Urinary bladder (tissue), 4 donors: ENCODE measurements around the gene GPAT2. TPM values are rescaled to one million over a fixed set of nuclear protein-coding genes. Genes with fewer than 3 reads are reported as not detected.
"Not testable (repeated sequence)": the region's sequence is repeated elsewhere in the genome, so short reads cannot be mapped to it uniquely, and the experiment has no call there.

ENCODE experiments used
- DNase-seq: peaks from one replicate; pipeline ENCODE4 v3.0.0-alpha.2; 2015; ENCODE audit errors: extremely low spot score
- H3K27ac ChIP-seq: one replicate; pipeline ENCODE4 v1.5.1; 2013; ENCODE audit warnings: low read depth, mild to moderate bottlenecking, moderate library complexity
- H3K36me3 ChIP-seq: one replicate; pipeline ENCODE4 v1.6.1; 2013; ENCODE audit warnings: mild to moderate bottlenecking, moderate library complexity; ENCODE audit not compliant: insufficient read depth
- H3K4me1 ChIP-seq: one replicate; pipeline ENCODE4 v1.6.1; 2013; ENCODE audit warnings: mild to moderate bottlenecking, moderate library complexity; ENCODE audit not compliant: insufficient read depth
- H3K4me3 ChIP-seq: one replicate; pipeline ENCODE4 v1.5.1; 2013; ENCODE audit warnings: low read depth, low read length
- WGBS: extraction: QIAGEN DNeasy Blood & Tissue Kit; methylation state at CpG from one replicate; pipeline ENCODE4 v1.1.7; 2013; 5-methylcytosine and 5-hydroxymethylcytosine counted together
- polyA plus RNA-seq: library from polyadenylated mRNA; stranded (reverse); fragments of 200-250 nt; gene quantifications from one replicate; pipeline ENCODE4 v1.2.3, GENCODE V29; 2013
- total RNA-seq: library from RNA; depleted of rRNA; stranded (reverse); fragments of >200 nt; gene quantifications from one replicate; pipeline ENCODE4 v1.2.3, GENCODE V29; 2014
- donor health status: healthy with polysubstance abuse.
- donor health status: healthy.

GPAT2 gene
- total and polyA plus RNA-seq, 2 donors: 1.8 to 4.9 TPM

DNA sequence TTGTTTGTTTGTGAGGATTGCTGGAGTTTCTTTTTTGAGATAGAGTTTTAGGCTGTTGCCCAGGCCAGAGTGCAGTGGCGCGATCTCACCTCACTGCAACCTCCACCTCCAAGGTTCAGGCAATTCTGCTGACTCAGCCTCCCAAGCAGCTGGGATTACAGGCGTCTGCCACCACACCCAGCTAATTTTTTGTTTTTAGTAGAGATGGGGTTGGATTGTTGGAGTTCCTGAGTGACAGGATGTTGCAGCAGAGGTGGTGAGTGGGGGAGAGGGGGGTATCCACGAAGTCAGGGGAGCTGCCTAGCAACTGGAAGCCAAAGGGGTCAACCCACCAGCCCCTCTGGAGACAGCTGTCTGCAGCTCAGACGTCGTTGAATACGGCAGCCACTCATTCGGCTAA is 35.2 kb upstream of the GPAT2 start:
- H3K4me3 ChIP-seq, H3K36me3 ChIP-seq, H3K27ac ChIP-seq, H3K4me1 ChIP-seq, DNase-seq: not testable (repeated sequence)
- WGBS: 50% methylated on average over 6 of the region's 8 CpGs

DNA sequence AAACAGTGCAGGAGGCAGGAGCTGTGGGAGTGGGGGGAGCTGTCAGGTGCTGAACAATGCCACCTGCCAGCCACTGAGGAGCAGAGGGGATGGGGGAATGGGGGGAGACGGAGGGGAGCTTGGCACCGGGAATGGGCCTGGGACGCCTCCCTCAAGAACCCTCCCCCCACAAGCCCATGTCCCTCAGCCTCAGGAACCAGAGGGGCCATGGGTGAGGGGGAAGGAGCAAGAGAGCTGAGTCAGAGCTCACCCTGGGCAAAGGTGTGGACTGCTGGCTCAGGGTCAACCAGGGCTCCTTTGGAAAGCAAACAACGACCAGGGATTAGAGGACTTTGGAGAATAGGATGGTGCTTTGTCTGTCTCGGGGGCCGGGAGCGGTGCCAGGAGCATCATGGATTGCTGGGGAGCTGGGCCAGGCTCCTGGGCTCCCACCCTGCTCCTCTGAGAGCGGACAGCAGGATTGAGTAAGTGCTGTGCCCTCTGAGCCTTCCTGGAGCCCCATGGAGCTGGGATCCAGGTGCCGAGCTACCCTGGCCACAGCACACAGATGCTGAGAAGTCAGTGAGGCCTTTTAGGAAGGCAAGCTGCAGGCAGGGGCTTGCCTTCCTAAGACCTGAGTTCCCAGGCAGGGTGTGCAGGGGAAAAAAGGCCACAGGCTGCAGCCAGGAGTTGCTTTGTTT is 33.3 kb upstream of the GPAT2 start:
- not testable (repeated sequence) for H3K27ac ChIP-seq, H3K4me3 ChIP-seq, H3K36me3 ChIP-seq, H3K4me1 ChIP-seq, DNase-seq
- WGBS: 55% methylated on average over 9 of the region's 9 CpGs

DNA sequence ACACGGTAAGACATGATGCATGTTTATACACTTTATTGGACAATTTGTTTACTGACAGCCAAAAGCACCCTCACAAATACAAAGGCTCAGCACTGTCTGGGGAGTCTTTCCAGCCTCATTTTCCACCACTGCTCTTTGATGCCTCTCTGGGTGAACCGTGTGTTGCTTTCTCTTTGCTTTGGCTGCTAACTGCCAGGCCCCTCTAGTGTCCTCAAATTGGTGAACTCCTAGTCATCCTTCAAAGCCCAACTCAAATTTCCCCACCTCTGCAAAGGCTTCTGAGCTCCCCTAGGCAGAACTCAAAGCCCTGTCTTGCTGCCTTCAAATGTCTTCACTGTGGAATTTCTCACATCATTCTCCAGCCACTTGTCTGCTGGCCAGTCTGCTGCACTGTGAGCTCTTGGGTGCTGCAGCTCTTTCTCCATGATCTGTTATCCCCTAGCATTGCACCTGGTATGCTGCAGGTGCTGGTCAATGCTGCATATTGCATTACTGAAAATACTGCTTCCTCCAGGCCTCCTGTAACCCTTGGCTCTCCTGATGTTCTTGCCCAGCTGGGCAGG is 32.5 kb upstream of the GPAT2 start:
- DNase-seq, H3K4me1 ChIP-seq, H3K4me3 ChIP-seq, H3K27ac ChIP-seq, H3K36me3 ChIP-seq: not testable (repeated sequence)
- WGBS: 61% methylated on average over 2 of the region's 2 CpGs

DNA sequence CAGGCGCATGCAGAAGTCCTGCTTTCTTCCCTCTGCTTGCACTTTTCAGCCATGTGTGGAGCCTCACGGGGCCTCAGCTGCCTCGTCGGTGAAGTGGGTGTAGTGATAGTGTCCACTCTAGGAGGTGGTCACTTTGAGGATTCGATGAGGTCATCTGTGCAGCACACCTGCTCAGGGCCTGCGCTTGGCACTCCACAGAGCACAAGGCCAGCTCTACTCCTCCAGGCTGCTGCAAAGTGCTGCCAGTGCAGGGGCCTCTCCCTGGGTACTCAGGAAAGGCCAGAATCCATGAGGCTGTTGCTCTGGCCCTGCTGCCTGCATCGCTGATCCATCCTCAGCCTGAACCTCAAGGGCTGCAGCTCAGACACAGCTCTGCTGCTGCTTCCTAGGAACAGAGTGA is 31.8 kb upstream of the GPAT2 start:
- 90% methylated on average over 4 of the region's 7 CpGs for WGBS
- not testable (repeated sequence) for H3K27ac ChIP-seq

DNA sequence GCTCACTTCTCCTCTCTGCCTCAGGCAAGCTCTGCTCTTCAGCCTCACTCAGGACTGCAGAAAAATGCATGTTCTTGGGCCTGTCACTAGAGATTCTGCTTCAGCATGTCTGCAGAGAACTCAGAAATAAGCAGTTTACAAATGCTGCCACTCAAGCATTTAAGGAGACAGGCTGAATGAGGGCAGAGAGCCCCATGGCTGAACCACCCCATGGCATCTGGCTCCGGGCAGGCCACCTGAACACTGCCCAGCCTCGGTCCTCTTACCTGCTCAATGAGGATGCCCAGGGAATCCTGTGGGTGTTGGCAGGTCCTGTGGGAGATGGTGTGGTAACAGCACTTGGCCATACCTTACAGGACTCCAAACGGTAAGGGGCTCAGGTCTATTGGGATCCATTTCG is 31.2 kb upstream of the GPAT2 start:
- not testable (repeated sequence) for H3K4me3 ChIP-seq, H3K4me1 ChIP-seq, H3K27ac ChIP-seq, H3K36me3 ChIP-seq, DNase-seq
- 85% methylated on average over 4 of the region's 4 CpGs for WGBS

More for the DNA sequence above, 31.8 kb upstream of the GPAT2 start:
- DNase-seq, H3K4me1 ChIP-seq, H3K4me3 ChIP-seq, H3K36me3 ChIP-seq: not testable (repeated sequence)

DNA sequence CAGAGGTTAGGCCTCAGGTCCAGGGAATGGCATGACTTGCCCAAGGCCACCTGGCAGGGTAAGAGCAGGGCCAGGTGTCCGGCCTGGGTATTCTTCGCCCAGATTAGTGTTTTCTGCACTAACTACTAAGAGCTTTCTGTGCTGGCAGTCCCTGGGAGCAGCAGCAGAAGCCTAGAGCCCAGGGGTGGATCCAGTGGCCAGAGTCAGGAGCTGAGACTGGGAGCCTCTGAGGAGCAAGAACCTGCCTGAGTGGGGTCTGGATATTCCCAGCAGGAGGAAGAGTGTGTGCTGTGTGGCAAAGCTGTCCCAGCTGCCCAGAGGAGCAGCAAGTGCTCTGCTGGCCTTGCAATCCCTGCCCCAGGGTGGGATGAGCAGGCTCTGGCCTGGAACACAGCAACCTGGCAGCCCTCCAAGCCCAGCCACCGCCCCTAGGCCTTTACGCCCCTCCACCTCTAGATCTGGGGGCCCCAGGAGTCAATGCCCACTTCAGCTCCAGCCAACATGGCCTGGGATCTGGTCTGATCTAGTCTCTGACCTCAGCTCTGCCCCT is 30.7 kb upstream of the GPAT2 start:
- WGBS: 77% methylated on average over 4 of the region's 4 CpGs
- no peak overlapping the region for H3K4me3 ChIP-seq
- no peak overlapping the region for H3K27ac ChIP-seq
- DNase-seq: no peak
- no peaks in the 10 kb centered on the region for H3K36me3 ChIP-seq
- H3K4me1 ChIP-seq: no peaks in the 10 kb centered on the region

DNA sequence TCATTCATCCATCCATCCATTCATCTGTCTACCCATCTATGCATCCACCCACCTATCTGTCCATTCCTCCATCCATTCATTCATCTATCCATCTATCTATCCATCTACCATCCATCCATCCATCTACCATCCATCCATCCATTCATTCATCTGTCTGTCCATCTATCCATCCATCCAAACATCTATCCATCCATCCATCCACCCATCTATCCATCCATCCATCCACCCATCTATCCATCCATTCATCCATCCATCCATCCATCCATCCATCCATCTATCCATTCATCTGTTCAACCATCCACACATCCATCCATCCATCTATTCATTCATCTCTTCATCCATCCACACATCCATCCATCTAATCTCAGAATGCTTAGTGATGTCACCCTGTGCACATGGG is 30.0 kb upstream of the GPAT2 start:
- not testable (repeated sequence) for H3K4me3 ChIP-seq, DNase-seq, H3K36me3 ChIP-seq, H3K4me1 ChIP-seq, H3K27ac ChIP-seq

DNA sequence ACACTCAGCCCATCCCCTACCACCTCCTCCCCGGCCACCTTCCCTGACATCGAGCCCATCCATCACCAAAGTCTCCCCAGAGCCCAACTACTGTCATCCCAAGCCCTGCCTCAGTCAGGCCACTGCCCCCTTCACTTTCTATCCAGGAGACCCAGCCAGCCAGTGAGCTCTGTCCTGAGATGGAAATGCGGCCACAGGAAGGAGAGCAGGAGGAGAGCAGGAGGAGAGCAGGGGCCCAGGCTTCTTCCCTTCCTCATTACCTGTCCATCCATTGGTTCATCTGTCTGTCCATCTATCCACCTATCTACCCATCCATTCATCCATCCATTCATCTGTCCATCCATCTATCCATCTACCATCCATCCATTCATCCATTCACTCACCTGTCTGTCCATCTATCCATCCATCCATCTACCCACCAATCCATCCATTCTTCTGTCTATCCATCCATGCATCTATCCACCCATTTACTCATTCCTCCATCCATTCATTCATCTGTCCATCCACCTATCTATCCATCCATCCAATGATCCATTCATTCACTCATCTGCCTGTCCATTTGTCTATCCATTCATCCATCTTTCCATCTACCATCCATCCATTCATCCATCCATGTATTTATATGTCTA is 29.4 kb upstream of the GPAT2 start:
- not testable (repeated sequence) for H3K4me3 ChIP-seq, H3K36me3 ChIP-seq, H3K4me1 ChIP-seq, H3K27ac ChIP-seq, DNase-seq
- WGBS: 90% methylated on average over 1 of the region's 3 CpGs

DNA sequence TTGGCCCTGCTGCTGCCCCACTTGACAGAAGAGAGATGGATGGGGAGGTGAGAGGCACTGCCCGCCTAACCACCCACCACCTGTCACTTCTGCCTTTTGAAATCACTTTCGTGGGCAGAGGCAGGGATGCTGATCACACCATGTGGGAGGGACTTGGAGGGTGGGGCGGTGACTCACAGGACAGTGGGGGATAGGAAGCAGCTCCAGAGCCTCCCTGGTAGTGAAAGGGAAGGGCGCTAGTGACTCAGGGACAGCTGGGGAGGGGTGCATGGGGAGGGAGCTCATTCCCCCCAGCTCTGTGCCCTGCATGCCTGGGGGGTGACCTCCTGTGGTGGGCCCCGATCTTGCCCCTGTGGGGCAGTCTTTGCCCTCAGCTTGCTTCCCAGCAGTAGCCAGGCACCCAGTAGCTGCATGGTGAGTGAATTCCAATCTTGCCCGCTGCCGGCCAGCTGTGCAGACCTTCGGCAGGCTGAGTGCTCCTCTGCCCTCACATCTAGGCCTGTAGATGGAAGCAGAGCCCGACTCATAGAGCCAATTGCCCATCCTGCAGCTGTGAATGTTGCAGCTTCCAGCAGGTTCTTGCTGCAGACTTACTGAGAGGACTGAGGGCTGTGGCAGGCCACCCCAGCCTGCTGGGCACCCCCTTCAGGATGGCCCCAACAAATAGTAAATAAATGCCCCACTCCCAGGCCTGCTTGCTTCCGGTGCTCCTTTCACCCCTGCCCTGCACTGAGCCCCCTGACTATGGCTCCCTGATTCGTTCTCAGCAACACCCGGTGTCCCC is 28.6 kb upstream of the GPAT2 start:
- H3K27ac ChIP-seq, H3K4me3 ChIP-seq, DNase-seq, H3K36me3 ChIP-seq, H3K4me1 ChIP-seq: not testable (repeated sequence)
- WGBS: 59% methylated on average over 11 of the region's 12 CpGs

DNA sequence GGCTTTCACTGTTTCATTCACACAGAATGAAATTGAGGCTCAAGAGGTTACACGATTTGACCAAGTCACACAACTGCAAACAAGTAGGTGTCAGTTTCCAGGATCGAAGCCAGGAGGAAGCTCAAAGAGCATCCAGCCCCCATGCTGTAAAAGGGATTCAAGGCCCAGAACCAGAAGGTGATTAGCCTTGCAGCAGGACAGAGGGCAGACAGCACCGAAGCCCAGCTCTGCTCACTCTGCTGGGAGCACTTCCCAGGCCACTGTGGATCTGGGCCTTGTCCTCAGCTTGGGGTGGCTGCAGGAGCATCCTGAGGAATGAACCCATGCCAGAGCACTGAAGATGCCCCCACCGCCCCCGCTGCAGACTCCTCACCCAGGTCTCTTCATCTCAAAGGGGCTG is 27.8 kb upstream of the GPAT2 start:
- H3K4me3 ChIP-seq, H3K27ac ChIP-seq, DNase-seq, H3K36me3 ChIP-seq, H3K4me1 ChIP-seq: not testable (repeated sequence)
- 74% methylated on average over 3 of the region's 5 CpGs for WGBS

DNA sequence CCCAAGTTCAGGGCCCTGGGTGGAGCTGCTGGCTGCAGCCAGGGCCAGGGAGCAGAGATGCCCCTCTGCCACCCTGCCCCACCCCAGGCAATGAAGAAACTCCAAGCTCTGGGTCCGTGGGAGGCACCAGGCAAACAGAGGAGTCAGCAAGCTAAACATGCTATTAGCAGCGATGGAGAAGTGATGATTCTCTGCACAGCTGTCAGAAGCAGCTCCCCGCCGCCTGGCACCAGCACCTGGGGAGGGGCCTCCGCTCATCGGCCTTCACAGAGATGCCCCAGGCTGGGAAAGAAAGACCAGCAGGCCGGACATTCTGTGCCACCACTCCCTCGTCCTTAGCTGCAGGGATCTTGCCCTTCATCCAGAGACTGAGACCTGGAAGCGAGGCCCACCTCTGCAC is 27.2 kb upstream of the GPAT2 start:
- 88% methylated on average over 9 of the region's 9 CpGs for WGBS
- not testable (repeated sequence) for H3K4me3 ChIP-seq, H3K36me3 ChIP-seq, DNase-seq, H3K4me1 ChIP-seq, H3K27ac ChIP-seq

DNA sequence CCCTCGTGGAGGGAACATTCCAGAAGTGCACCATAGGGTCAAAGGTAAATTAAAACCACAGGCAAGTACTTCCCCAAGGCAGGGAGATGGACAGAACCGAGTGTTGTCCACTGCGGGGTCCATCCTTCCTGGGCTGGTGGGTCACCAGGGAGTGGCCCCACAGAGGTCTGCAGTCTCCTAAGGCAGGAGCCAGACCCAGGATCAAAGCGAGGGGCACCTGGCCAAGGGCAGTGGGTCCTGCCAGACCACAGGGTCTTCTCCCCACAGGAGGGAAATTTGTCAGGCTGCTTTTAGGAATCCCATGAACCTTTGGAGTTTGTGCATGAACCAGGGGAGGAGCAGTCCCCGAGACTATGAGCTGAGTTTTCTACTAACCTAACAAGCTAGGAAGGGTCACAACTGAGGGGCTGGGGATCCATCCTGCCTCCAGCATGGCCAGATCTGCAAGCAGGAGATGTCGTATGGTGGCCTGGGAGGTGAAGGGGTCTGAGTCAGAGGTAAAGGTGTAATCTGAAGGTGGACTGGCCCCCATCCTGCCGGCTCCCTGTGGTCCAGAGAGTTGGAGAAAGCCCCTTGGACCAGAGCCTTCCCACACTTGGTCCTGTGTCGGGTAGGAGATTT is 26.6 kb upstream of the GPAT2 start:
- not testable (repeated sequence) for H3K4me3 ChIP-seq, H3K27ac ChIP-seq, H3K4me1 ChIP-seq, H3K36me3 ChIP-seq, DNase-seq
- 76% methylated on average over 8 of the region's 8 CpGs for WGBS

DNA sequence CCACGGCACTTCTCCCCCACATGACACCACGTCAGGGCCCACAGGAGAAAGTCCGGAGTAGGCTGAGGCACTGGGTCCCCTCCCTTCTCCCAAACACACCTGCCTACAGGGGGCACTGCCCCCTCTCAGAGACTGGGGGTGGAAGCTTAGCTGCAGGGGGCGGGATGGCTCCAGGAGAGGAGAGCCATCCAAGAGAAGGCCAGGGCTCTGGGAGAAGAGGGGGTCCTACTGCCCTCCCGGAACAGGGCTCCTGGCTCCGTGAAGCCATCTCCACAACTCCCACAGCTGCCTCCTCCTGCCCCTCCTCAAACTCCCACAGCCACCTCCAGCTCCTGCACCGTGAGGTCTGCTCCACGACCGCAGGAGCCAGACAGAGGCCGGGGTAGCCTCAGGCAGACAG is 25.6 kb upstream of the GPAT2 start:
- H3K4me3 ChIP-seq, H3K27ac ChIP-seq, H3K36me3 ChIP-seq, DNase-seq, H3K4me1 ChIP-seq: not testable (repeated sequence)
- WGBS: 53% methylated on average over 9 of the region's 10 CpGs
